ENCODE data around the gene ADAMTS9.

ADAMTS9 gene

DNA sequence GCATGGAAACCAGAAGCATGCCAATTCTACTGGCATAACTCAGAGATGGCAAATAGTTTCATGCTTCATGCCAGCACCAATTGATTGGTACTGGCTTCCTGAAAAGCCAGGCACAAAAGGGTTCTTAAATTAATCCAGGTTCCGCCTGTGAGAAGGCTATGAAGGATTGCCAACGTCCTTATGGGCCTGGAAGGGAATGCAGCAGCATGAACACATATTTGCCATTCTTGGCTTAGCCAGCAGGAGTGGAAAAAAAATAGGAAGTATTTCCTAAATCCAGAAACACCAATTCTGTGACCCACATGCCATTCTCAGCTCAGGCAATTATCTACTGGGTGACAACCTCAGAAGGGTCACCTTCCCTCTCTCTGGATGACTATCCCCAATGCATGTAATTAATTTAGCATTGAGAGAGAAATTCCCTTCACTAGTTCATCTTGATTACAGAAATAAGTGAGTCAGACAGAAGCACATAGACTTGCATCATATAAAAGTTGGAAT lies 36.0 kb downstream of the ADAMTS9 start:
- DNase-seq, result no peak

DNA sequence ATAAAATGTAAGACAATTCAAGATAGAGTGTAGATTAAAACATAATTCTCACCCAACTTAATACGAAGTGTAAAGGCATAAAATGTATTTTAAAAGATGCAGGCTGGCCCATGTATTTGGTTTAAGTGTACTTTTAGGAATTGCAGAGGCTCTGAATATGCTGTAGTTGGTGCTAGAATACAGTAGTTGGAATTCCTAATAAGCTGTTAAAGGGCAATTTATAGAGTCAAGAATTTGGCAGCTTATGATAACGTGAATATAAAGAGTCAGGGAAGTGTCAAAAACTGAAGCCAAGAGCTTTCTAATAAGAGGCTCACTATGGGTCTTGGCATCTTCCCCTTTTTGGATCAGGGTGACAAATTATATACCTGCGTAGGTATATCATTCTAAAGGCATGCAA lies 36.5 kb downstream of the ADAMTS9 start:
- DNase-seq, result no peak

DNA sequence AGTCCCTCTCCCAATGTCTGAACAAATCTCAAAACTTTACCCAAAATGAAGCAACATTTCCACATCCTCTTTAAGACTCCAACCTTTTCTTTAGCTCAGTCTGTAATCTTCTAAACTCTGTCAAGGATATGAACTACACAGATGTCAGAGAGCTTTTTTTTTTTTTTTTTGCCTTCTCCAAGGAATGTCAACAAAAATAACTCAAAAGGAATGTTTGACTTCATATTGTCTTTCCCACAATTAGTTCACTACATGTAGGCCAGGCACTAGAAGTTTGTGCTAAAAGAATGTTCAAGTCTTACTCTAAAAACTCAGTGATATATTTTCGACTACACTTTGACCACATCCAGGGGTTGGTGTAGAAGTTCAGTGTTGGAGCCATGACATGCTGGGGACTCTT lies 37.1 kb downstream of the ADAMTS9 start:
- no peak for DNase-seq

DNA sequence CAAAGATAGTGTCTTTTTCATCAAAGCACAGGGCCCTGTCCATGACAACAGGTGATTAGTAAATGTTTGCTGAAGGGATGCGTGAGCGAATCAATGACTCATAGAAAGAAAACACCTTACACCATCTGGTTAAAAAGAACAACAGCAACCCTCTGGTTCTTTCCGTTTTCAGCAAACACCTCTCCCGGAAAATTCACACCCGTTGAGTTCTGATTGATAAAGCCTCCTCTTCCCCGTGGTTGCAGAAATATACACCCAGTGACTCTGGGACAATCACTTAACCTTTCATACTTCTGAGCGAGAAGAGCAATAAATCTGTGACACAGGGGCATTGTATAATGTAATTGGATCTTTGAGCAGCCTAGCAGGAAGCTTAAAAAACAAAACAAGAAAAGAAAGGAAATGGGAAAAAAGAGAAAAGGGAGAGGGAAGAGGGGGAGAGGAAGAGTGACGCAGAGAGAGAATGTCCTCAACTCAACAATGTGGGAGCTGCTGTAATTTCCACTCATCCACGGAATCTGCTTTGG lies 37.6 kb downstream of the ADAMTS9 start:
- peak in 1 of 2 experiments; percentile 27 for DNase-seq

DNA sequence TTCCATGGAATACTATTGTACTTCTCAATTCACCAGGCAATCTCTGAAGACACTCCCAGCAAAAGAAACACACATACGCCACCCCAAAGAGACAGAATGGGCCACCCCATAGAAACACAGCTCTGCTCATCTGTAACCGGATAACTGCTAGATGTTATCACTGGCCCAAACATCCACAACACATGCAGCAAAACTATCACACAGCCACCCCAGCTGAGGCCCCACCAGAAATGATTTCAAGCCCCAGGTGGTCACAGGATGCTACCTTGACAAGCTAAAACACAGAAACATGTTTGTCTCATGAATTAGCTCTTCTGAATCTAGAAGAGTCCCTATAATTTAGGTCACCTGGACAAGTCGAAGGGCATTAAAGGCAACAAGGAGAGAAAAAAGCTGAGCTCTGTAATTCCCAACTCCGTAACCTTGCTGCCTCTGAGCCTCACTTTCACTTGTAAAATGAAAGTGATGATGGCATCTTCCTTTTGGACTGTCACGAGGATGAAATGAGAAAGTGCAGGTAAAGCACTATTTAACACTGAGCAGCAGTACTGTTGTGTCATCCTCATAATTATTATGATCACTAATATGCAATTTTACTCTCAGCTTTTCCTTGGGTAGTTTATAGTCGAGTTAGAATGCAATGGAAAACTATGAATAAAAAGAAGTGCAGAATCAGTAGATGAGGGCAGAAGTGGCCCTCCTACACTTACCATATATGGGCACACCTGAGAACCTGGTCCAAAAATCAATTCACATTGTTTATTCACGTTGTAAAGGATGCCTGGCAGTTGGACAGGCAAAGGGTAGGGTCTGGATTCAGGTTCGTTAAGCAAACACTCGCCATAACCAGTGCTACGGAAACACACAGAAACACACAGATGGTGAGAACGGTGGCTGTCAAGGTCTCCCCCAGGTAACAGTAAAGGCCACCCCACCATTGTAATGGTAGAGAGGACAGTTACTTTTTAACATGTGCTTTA lies 38.6 kb downstream of the ADAMTS9 start:
- peak in 1 of 2 experiments; percentile 47 for DNase-seq

DNA sequence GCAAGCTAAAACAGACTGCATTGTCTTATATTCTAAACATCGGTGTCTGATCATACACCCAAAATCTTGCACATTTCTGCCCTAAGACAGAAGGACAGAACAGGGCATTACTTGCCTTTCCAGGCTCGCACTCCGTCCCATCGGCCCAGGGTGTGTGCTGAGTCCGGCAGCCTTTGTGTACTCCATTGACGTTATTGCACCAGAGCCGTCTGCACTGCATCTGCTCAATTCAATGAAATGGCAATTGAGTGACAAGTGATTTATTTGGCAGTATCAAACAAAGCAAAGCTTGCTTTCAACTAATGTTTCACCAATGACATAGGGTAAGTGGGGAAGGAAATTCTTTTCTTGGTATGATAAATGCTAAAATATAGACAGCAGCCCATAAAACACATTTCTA lies 40.0 kb downstream of the ADAMTS9 start:
- DNase-seq, result no peak

DNA sequence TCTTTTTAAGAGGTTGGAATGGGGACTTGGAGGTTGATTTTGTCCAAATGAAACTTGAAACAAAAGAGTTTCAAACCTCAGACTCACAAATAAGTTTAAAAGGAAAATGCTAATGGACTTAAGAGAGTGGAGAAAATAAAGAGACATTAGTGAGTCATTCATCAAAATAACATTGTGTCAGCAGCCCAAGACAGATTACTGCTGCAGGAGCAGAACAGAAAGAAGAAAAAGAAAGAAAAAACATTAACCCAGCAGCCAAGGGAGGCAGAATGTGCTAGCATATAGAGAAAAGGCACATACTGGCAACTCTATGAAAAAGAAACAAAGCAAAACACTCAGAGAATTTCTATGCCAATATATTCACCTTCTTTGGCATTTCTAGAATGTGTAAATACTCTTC lies 42.6 kb downstream of the ADAMTS9 start:
- DNase-seq, result no peak

DNA sequence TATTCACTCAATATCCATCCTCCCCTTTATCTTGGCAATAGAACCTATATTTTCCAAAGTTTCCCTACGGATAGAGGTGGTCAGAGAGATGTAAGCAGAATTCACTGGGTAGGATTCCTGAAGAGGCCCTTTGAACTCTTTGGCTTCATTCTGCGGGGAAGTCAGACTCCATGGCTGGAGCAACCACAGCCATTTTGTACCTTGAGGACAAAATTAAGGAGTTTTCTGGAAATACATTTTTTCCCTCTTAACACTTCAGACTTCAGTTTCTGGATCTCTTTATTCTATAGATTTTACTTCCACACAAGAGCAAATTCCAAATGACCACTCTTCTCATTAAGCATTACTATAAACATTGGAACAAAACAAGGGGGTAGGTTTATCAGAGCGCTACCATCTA lies 43.3 kb downstream of the ADAMTS9 start:
- DNase-seq, result no peak

DNA sequence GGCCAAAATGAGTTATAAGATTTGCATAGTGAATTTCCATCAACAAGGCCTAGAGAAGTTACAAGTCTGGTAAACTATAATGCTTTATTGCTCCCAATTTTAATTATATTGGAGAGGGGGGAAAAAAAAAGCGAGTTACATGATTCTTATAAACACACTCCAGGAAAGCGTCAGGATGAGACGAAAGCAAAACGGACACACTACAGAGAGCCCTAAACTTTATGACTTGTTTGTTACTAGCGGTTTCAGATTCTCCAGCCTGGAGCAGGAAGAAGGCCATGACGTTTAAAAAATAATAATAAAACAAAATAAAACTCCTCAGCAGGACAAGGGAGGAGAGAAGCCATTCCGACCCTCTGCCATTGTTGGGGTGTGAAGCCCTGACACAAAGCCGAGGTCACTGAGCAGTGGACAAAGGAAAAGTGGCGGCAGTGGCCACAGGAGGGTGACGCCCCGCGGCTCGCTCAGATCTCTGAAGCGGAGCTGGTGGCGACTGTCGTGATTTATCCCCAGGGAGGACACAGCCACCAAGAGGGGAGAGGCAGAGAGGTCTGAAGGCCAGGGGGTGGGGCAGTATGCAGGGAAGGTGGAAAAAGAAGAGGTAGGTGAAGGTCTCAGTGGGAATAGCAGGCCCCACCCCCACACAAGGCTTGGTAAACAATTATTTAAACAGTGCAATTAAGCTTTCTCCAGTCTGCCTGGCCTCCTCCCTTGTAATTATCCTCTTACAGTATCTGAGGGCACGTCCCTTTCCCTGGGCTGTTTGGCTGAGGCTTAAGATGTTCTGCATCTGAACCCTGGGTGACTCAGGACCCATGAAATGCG lies 45.3 kb downstream of the ADAMTS9 start:
- peak in 1 of 2 experiments; percentile 1 for DNase-seq

DNA sequence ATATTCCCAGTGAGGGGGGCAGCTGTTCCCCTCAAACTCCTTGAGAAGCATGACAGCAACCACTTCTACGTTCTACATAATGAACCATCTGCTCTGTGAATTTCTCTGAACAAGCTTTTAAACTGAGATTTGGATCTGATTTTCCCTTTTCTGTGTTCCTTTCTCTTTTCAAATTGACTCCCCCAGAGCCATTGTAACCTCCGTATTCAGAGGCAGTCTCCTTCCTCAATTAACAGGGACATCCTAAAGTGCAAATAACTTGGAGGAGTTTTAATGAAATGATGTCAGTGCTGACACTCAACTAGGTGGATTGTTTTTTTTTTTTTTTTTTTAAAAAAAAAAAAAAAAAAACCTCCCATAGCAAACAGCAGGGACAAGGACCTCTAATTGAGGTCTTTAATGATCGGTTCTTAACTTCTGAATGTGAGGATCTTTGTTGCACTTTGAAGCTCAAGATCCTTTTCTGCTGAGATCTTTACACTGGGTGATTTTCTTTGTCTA lies 48.8 kb downstream of the ADAMTS9 start:
- no peak for DNase-seq

DNA sequence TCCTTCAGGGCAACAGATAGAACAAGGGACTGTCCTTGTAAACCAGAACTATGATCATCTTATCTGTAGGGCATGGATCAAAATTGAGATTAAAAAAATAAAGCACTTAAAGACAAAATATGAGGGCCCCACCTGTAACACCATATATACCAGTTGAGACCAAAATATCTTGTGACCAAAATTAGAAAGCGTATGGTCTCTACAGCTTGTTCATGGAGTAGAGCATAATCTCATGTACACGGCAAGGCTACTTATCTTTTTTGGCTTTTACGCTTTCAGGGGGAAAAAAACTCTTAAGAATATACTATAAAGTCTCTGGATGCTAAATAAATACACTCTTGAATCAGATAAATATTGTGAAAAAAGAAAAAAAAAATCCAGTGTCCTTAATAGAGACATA lies 49.3 kb downstream of the ADAMTS9 start:
- no peak for DNase-seq

DNA sequence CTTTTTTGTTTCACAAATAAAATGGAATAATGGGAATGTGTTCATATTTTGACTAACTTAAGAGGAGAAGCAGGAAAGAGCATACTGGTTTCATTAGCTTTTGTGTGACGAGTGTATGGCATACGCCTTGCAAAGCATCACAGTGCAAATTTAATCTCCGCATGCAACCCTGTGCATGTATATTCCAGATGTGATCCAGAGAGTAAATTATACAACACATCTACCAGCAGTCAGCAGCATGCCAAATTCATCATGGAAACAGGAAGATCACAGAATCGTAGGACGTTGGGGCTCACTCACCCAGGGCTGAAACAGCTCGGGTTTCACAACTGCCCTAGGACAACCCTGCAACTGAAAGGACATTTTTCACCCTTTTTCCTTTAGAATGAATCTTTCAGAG lies 53.4 kb downstream of the ADAMTS9 start:
- no peak for DNase-seq

DNA sequence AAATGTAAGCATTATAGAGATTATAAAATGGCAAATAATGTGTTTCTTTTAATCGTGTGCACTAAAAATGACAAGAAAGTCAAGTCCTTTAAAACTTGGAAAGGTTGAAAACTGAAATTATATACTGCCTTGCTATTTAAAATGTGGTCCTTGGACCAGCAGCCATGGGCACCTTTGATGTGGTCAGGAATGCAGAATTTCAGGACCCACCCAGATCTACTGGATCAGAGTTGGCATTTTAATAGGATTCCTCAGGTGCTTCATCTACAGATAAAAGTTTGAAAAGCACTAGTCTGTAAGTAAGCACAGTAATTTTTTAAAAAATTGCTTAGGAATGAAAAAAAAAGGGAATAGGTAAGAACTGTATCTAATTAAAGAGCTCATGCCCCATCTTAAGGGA lies 55.8 kb downstream of the ADAMTS9 start:
- DNase-seq, result no peak

DNA sequence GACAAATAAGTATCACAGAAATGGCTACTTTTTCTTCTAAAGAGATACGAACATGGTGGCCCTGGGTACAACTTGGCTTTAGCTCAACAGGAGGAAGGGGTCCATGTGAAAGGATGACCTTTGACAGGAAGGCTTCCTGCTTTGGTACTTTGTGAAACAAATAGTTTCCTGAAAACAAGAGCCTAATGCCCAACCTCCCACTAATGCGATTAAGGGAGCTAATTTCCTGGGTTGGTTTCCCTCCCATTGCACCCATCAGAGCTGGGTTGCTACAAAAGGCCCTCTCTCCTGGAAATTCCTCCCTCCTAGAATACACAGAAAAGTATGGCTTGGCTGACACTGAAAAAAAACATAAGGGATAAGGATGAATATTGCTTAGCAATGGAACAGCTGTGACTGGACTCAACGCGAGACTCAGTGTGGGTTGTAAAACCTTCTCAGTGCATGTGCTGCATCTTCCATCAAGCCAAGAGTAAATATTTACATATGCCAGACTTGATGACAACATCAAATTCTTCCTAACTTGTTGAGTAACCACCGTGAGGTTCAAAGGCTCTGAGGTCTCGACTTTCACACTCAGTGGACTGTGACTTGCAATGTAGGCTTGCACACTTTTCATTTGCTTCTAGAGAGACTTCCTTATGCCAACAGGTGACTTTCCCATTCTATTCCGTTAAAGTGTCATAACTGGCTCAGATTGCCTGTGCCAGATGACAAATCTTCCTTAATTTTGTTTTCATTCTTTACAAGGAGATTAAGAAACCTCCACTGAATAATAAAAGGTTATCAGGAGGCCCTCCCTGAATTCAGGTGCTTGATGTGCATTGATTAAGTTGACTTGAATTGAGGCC lies 60.1 kb downstream of the ADAMTS9 start:
- no peak for DNase-seq

DNA sequence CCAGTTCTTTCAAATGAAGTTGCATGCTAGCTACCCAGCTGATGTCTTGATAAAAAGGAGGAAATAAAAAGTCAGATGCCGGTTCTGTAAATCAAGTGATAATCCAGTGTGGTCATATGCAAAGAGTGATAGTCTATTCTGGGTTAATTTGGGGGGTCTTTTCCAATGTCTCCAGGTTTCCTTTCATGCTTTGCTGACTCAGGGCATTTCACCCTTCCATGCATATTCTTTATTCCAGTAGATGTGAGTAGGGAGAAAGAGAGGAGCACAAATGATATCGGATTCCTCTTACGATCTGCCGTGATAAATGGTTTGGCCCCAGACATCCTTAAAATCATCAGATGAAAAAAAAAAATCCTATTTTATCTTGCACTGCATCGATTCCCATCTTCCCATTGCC lies 60.8 kb downstream of the ADAMTS9 start:
- no peak for DNase-seq

DNA sequence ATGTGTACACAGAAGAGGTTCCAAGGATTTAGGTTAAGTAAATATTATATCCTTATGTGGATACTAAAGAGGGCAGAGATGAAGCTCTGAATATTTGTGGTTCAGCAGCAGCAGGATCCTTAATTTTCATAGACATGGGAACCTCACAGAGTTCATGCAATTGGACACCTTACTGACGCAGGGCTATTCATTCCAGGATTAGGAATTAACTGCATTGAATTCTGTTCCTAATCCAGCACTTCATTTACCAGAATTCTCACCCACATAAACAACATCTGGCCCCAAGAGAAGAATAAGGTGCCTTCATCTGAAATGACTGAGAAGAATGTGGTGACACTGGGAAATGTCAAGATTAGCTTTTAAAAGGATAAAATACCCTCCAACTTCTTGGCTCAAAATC lies 62.4 kb downstream of the ADAMTS9 start:
- no peak for DNase-seq

DNA sequence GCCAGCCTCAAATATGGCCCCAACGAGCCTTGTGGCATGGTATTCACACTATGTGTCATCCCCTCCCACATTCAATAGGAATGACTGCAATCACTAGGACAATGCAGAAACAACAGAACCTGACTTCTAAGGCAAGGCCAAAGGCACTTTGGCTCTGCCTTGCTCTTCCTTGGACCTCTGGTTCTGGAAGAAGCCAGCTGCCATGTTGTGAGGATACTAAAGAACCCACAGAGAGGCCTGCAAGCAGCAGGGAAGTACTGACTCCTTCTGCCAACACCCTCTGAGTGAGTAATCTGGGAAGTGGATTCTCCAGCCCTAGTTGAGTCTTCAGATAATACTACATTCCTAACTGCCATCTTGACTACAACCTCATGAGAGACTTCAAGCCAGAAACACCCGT lies 64.7 kb downstream of the ADAMTS9 start:
- DNase-seq, result no peak

DNA sequence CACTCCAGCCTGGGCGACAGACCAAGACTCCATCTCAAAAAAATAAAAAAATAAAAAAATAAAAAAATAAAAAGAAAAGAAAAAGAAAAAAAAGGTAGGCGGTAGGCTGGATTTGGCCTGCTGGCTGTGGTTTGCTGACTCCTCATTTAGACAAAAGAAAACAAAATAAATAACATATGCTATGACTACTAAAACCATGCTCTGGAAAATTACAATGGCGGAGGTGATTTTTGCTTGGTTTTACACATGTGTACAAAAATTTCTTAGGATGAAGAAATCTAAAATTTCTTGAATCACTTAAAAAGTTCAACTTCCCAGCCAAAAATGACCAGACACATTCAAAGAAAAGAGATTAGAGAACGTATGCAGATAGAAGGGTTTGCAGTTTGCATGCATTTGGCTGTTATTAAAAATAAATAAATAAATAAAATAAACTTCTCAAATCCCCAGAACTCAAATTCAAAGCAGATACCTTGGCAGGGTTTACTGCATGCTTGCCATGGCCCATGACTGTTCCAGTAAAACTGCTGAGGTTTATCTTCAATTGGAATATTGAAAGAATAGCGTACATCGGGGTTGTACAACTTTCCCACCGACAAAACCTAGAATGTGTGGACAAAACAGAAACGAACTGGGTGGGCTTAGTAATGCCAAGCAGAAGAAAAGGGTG lies 65.9 kb downstream of the ADAMTS9 start:
- DNase-seq, result no peak

DNA sequence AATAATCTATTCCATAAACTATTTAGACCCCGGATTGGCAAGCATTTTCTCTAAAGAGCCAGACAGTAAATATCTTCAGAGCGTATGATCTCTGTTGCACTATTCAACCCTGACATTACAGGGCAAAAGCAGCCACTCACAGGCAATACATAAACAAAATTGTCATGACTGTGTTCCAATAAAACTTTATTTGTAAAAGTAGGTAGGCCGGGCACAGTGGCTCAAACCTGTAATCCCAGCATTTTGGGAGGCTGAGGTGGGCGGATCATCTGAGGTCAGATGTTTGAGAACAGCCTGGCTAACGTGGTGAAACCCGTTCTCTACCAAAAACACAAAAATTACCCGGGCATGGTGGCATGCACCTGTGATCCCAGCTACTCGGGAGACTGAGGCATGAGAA lies 66.5 kb downstream of the ADAMTS9 start:
- DNase-seq, result no peak

DNA sequence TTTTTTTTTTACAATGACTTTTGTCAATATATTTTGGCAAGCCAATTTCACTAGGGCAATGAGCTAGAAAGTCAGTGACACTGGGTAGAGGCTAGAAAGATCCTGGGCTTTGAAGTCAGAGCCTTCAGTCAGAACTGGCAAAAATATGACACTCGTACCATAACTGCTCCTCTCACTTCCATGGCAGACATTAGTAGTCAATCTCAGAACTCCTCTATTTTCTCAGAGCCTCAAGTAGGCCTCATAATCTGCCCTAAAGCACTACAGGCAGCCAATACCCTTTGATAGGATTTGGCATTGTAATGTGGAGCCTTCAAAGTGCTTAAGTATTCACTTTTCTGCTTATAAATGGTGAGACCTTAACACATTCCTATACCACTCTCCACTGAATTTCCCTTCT lies 67.8 kb downstream of the ADAMTS9 start:
- no peak for DNase-seq

DNA sequence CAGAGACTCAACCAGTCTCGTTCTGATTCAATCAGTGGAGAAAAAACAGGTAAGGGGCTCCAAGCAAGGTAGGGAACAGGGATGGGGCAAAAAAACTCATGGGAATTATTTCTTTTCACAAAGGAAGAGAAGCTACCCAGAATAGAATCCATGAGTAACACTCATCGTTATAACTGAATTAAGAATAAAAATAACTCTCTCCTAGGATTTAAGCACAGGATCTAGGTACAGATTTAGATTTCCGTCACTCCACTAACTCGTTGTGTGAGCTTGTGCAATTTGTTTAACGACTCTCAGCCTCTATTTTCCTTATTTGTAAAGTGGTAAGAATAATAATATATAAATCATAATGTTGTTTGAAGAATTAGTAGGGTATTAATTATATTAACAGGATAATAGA lies 68.6 kb downstream of the ADAMTS9 start:
- DNase-seq, result no peak

DNA sequence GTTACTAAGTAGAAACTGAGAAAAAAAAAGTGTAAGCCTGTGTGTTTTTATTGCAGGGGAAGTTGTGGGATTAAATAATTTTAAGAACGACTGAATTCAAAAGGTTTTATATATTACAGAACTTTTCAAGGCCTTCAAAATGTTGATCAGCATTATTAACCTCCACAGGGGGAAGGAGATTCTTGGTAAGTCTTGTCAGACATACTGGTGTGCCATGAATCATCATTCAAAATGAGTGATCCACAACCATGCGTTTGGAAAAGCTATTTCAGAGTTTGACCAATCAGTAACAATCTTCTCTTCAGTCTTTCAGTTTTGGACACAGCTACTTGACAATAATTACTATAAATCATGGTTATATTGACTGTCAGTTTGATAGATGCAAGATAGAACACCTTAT lies 70.2 kb downstream of the ADAMTS9 start:
- DNase-seq, result no peak
